ENCODE measurements around the gene SLC16A11. TPM values are rescaled to one million over a fixed set of nuclear protein-coding genes. Genes with fewer than 3 reads are reported as not detected.

The SLC16A11 gene
- total RNA-seq, 1 donor from 2014 or later = 0.38 TPM

GRCh38 chr17:7017827-7018200, 26.1 kb downstream of the SLC16A11 start:
- intact Hi-C loops (cut with micrococcal nuclease) = no loop called here
- Histone ChIP-seq H3K9me3 (replicated peaks) (no peaks in the 10 kb centered on the region), H3K4me3 (peak overlapping the region; percentile 68), H3K36me3 (no peaks in the 10 kb centered on the region), H3K4me1 (peaks cover 94% of the 10 kb centered on the region), H3K27ac (replicated peaks) (peak overlapping the region; percentile 99), H3K27me3 (ENCODE audit: low read depth) (peaks cover 8% of the 10 kb centered on the region)
- no peak for DNase-seq
- TF ChIP-seq, protein P1, sequence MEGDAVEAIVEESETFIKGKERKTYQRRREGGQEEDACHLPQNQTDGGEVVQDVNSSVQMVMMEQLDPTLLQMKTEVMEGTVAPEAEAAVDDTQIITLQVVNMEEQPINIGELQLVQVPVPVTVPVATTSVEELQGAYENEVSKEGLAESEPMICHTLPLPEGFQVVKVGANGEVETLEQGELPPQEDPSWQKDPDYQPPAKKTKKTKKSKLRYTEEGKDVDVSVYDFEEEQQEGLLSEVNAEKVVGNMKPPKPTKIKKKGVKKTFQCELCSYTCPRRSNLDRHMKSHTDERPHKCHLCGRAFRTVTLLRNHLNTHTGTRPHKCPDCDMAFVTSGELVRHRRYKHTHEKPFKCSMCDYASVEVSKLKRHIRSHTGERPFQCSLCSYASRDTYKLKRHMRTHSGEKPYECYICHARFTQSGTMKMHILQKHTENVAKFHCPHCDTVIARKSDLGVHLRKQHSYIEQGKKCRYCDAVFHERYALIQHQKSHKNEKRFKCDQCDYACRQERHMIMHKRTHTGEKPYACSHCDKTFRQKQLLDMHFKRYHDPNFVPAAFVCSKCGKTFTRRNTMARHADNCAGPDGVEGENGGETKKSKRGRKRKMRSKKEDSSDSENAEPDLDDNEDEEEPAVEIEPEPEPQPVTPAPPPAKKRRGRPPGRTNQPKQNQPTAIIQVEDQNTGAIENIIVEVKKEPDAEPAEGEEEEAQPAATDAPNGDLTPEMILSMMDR (IDR thresholded peaks at IDR 0.05; ENCODE audit: borderline replicate concordance) = no peak

DNA sequence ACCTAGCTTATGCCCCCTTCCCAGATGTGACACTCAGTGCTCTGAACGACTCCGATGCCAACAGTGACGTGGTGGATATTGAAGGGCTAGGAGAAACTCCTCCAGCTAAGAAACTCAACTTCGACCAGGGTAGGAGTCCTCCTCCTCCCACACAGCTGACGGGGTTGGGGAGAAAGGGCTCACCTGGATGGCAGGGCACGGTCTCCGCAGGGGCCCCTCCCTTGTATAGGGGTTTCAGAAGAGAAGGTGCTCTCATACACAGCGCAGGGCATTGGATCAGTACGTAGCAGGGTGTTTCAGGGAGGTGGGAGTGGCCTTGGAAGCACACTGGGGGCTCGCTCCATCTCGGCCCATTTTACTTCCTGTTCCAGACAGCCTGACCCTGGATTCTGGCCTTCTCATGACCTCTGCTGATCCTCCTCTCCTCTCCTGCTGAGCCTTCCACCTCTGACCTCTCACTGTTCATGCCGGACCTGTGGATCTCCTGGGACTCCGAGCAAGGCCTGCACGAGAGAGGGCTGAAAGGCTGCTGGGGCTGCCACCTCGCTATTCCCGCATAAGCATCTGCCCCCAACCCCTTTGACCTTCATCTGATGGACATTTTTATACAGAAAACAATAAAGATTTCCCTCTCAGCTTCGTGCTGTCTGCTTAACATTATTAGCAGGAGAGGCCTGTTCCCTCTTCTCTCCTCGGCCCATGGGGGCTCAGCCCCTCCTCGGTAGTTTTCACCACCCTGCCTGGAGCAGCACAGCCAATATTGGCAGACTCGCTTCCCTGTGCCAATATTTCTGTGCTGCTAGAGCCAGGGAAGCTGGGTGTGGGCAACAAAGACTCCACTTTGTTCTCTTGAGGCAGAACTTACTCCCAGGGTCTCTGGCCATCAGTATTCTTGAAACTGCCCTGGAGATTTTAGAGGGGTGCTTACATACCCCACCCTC, 26.7 kb downstream of the SLC16A11 start:
- peak overlapping the region; percentile 68 for H3K4me3 ChIP-seq
- H3K27ac ChIP-seq (replicated peaks) = peak overlapping the region; percentile 99
- no peak for DNase-seq
- peaks cover 2% of the 10 kb centered on the region for H3K27me3 ChIP-seq (ENCODE audit: low read depth)
- intact Hi-C loops (cut with micrococcal nuclease) = no loop called here
- H3K9me3 ChIP-seq (replicated peaks) = no peaks in the 10 kb centered on the region
- H3K36me3 ChIP-seq = no peaks in the 10 kb centered on the region
- TF ChIP-seq, protein P1 (IDR thresholded peaks at IDR 0.05; ENCODE audit: borderline replicate concordance) = no peak
- H3K4me1 ChIP-seq = peaks cover 95% of the 10 kb centered on the region

- intact Hi-C loops (cut with micrococcal nuclease) = no loop called here
- no peaks in the 10 kb centered on the region for H3K36me3 ChIP-seq
- DNase-seq = no peak
- peak overlapping the region; percentile 99 for H3K27ac ChIP-seq (replicated peaks)
- H3K27me3 ChIP-seq (ENCODE audit: low read depth) = no peaks in the 10 kb centered on the region
- TF ChIP-seq, protein P1 (IDR thresholded peaks at IDR 0.05; ENCODE audit: borderline replicate concordance) = no peak
- no peak overlapping the region for H3K4me3 ChIP-seq
- peaks cover 95% of the 10 kb centered on the region for H3K4me1 ChIP-seq
- no peaks in the 10 kb centered on the region for H3K9me3 ChIP-seq (replicated peaks)
These were observed 27.5 kb downstream of the SLC16A11 start for GRCh38 chr17:7016418-7016817.

DNA sequence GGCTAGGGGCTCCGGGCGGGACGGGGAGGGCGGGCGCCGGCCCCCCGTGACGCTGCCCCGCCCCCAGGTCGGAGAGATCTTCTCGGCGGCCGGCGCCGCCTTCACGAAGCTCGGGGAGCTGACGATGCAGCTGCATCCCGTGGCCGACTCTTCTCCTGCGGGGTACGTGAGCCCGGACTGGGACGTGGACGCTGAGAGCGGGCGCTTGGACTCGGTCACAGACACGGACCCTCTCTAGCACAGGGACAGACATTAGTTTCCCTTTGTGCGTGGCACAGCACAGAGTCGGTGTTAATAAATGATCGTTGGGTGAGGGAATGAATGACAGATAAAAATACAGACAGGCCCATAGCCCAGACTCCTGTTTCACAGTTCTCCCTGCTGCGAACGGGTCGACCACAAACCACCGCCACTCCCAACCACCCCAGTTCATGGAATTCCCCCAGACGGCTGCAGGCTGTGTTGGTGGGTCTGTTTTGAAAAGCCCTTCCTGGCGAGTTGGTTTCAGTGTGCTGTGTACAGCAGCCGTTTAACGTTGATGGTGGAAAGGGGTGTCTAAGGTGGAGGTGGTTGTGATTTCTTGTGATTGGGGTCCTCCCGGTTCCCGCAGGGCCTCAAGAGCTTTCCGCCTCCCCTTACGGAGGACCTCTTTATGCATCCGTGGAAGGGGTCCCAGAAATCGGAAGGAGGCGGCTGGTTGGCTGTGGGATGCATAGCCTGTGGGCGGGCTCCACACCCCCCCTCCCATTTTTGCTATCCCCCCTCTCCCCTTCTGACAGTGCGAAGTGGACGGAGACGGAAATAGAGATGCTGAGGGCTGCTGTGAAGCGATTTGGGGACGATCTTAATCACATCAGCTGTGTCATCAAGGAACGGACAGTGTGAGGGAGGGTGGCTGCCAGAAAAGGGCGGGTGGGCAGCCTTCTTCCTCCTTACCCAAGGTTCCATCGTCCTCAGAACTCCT, 28.6 kb downstream of the SLC16A11 start:
- Histone ChIP-seq H3K36me3 (no peaks in the 10 kb centered on the region), H3K4me1 (peaks cover 95% of the 10 kb centered on the region), H3K27ac (replicated peaks) (peak overlapping the region; percentile 99), H3K4me3 (peak overlapping the region; percentile 83), H3K27me3 (ENCODE audit: low read depth) (no peaks in the 10 kb centered on the region), H3K9me3 (replicated peaks) (no peaks in the 10 kb centered on the region)
- intact Hi-C loops (cut with micrococcal nuclease) = no loop called here
- DNase-seq = no peak
- TF ChIP-seq, protein P1 (IDR thresholded peaks at IDR 0.05; ENCODE audit: borderline replicate concordance) = peak; percentile 49

DNA sequence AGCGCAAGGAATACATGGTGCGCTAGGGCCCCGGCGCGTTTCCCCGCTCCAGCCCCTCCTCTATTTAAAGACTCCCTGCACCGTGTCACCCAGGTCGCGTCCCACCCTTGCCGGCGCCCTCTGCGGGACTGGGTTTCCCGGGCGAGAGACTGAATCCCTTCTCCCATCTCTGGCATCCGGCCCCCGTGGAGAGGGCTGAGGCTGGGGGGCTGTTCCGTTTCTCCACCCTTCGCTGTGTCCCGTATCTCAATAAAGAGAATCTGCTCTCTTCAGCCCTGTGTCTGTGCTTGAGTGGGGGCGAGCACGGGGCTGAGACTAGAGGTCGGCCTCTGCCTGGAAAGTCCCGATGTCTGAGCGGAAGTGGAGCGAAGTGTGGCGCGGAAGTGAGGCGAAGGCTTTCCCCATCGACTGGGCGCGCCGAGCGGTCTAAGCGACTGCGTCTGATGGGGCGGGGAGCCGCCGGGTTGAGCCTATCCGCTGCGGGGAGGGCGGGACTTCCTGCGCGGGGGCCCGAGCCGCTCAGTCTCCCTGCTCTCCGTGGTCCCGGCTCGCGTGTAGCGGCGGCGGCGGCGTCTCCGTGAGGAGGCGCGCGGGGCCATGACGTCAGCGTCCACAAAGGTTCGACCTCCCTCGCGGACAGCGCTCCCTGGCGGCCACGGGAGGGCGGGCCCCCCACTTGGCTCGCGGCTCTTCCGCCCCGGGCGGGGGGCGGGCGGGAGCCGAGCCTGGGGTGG, 29.5 kb downstream of the SLC16A11 start:
- Histone ChIP-seq H3K27me3 (ENCODE audit: low read depth) (no peaks in the 10 kb centered on the region), H3K36me3 (peaks cover 5% of the 10 kb centered on the region), H3K27ac (replicated peaks) (peak overlapping the region; percentile 99), H3K4me1 (peaks cover 94% of the 10 kb centered on the region), H3K4me3 (peak overlapping the region; percentile 83), H3K9me3 (replicated peaks) (no peaks in the 10 kb centered on the region)
- DNase-seq = peak; percentile 98
- TF ChIP-seq, protein P1 (IDR thresholded peaks at IDR 0.05; ENCODE audit: borderline replicate concordance) = peak; percentile 86
- intact Hi-C loops (cut with micrococcal nuclease) = no loop called here

All from left ventricle myocardium inferior (tissue), 1 donor.